ENCODE data around the gene TRIM75.
"Not testable (repeated sequence)": the region's sequence is repeated elsewhere in the genome, so short reads cannot be mapped to it uniquely, and the experiment has no call there.

Gene TRIM75

DNA sequence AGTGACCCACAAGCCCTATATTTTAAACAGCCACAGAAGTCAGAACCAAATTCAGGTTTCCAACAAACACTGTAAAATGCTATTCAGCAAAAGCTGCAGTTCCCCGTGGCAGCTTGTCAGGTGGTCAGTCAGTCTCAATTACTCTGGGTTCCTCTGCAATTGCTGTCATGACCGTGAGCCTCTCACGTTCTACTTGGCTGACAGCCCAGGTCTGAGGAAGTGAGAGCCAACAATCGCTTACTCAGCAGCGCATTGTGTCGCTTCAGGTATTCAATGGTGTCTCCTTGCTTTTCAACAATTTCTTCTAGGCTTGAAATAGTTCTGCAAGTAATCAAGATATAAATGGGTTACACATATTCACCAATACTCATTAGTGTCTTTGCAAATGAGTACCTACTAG is 25.8 kb downstream of the TRIM75 start:
- no peak for DNase-seq

DNA sequence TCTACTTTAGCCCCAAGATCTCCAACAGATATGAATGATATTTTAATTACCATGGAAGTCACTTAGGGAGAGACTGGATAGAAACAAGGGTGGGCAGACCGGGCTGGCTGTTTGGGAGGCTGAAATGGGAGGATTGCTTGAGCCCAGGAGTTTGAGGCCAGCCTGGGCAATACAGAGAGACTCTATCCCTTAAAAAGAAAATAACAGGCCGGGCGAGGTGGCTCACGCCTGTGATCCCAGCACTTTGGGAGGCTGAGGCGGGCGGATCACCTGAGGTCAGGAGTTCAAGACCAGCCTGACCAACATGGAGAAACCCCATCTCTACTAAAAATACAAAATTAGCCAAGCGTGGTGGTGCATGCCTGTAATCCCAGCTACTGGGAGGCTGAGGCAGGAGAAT is 31.1 kb downstream of the TRIM75 start:
- DNase-seq = not testable (repeated sequence)

DNA sequence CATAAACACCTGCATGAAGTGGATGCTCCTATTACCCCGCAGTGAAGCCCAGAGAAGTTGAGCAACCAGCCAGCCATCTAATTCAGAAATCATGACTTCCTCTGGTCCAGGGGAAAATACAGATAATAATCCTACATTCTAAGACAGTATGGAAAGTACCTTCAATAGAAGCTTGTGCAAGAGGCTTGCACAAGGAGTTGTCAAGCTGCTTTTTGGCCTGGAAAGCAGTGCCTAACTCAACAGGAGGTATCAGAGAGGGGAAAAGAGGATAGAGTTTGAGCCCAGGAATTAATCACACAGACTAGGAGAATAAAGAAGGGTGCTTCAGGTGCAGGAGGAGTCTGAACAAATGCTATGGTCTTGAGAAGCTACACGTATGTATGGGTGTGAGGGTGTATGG is 32.3 kb downstream of the TRIM75 start:
- no peak for DNase-seq

DNA sequence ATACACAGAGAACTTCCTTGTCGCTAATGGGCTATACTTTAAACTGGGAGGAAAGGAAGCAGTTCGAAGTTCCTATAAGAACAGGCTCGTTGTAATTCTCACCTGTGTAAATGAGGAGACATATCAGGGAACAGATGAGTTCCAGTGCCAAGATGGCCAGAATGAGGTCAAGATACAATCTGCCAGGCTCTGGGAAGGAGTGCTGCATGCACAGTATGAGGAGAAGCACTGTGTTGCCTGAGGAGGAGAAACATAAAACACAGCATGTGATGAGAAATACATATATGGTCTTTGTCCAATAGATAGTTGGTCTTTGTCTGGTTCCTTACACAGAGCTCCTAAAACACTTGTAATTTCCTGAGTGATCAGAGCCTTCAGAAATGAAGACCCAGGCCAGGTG is 34.7 kb downstream of the TRIM75 start:
- DNase-seq = no peak

DNA sequence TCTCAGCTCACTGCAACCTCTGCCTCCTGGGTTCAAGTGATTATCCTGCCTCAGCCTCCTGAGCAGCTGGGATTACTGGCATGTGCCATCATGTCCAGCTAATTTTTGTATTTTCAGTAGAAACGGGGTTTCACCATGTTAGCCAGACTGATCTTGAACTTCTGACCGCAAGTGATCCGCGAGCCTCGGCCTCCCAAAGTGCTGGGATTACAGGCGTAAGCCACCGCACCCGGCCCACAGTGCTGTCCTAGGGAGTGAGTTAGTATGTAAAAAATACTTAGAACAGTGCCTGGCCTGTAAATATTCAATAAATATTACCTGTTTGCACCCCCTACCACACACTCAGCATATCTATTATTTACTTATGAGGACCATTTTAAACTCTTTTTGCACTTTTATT is 38.5 kb downstream of the TRIM75 start:
- not testable (repeated sequence) for DNase-seq

DNA sequence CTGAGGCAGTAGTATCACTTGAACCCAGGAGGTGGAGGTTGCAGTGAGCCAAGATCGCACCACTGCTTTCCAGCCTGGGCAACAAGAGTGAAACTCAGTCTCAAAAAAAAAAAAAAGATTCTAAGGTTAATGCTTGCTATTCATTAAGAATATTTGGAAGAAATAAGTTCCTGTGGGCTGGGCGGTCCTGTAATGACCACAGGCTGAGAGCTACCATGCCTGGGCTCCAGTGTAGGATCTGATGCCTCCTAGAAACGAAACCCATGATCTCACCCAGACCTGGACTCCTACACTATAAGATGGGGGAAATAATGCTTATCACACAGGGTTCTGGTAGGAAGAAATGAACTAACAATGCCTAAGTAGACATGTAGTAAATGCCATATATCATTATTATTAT is 41.2 kb downstream of the TRIM75 start:
- no peak for DNase-seq

DNA sequence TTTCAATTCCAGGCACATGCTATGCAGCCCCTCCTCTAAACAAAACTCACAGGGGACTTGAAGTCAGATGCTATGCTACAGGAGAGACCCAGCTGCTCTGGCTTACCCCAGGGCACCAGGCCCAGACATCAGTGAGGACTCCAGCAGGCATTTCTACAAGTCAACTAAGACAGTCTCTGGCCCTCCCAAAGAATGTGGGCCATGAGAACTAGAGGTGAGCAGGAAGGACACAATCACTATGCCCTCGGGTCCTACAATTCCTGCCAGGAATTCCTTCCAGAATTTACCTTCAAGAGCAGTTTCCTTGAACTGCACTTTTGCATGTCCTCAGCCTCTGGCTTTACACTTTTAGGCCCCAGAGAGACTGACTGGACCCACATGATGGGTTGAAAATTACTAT is 41.6 kb downstream of the TRIM75 start:
- no peak for DNase-seq

DNA sequence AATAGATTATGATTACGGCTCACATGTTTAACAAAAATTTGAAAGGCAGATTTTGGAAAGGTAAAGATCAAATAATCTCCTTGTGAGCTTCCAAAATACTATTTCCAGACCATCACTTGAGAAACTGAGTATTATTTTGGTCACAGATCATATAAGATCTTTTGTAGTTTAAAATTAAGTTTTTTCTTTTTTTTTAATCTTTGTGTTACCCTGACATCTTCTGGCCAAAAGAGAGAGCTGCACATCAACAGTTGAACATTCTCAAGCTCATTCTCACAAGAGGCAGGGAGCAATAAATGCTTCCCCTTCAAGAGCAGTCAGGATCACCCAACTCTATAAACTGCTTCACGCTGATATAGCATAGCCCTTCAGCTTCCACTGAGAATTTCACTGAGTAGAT is 43.1 kb downstream of the TRIM75 start:
- no peak for DNase-seq

DNA sequence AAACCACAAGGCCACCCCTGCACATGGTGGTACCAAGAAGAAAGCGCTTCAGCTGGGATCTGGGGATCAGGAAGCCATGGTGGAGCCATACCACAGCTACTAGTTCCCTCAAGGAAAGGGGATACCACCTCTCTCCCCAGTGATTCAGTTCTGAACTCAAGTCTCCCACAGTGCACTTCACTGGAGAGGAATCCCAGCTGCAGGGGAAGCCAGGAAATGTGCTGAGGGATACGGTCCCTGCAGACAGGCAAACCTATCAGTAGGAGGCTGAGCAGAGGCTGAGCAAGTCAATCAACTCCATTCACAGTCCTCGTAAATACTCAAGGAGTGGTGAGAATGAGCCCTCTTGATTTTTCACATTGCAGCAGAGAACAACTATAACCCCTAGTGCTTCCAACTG is 48.0 kb downstream of the TRIM75 start:
- DNase-seq = no peak

DNA sequence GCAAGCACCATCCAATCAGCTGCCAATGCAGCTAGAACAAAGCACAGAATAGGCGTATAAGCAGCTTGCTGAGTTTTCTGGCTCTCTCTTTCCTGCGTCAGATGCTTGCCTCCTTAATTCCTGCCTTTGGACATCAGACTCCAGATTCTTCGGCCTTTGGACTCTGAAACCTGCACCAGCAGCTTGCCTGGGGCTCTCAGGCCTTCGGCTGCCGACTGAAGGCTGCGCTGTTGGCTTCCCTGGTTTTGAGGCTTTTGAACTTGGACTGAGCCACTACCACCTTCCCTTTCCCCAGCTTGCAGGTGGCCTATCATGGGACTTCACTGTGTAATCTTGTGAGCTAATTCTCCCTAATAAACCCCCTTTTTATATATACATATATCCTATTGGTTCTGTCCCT is 52.9 kb downstream of the TRIM75 start:
- no peak for DNase-seq
